ENCODE data around the gene ANAPC15.

The ANAPC15 gene

DNA sequence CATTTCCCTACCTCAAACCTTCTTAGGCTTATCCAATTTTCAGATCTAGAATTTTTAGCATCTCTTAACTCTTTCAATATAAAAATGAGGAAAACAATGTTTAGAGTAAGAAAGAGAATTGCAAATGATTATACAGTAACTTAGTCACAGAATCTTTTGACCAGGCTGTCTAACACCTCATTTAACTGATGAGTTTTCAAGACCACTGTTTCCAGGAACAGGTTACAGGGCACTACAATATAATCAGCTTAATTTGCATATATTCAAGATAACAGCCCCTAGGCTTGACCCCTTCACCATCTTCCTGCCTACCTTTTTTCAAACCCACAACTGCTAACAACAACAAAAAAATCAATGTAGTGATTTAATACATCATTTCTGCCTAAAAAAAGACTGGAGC, 44.8 kb downstream of the ANAPC15 start:
- Histone ChIP-seq H3K27me3 (replicated peaks; ENCODE audit: control insufficient read depth, insufficient read depth, low read length) (no peaks in the 10 kb centered on the region), H3K36me3 (ENCODE audit: control insufficient read depth, insufficient read depth, low read length) (no peaks in the 10 kb centered on the region; the same call in 1 of the 2 replicates)
- TF ChIP-seq, protein P1, sequence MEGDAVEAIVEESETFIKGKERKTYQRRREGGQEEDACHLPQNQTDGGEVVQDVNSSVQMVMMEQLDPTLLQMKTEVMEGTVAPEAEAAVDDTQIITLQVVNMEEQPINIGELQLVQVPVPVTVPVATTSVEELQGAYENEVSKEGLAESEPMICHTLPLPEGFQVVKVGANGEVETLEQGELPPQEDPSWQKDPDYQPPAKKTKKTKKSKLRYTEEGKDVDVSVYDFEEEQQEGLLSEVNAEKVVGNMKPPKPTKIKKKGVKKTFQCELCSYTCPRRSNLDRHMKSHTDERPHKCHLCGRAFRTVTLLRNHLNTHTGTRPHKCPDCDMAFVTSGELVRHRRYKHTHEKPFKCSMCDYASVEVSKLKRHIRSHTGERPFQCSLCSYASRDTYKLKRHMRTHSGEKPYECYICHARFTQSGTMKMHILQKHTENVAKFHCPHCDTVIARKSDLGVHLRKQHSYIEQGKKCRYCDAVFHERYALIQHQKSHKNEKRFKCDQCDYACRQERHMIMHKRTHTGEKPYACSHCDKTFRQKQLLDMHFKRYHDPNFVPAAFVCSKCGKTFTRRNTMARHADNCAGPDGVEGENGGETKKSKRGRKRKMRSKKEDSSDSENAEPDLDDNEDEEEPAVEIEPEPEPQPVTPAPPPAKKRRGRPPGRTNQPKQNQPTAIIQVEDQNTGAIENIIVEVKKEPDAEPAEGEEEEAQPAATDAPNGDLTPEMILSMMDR (IDR thresholded peaks at IDR 0.05; ENCODE audit: insufficient read depth, low read length, poor library complexity, severe bottlenecking) = no peak

DNA sequence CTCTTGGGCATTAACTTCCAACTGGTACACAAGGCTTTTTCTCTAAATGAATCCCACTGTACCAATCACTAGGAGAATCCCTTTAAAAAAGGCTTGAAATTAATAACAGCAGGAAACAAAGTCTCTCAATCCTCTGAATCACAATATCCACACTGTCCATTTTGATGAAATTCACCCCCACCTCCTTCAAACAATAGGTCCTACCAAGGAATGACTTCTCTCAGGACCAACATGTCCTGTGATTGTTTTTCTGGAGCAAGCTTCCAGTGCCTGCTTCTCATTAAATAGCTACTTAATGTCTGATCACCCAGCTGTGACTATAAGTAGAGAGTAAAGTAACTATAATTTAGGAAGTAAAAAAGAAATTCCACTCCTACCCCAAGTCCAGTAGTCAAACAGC, 45.2 kb downstream of the ANAPC15 start:
- DNase-seq (ENCODE audit: extremely low read depth, insufficient read length) = no peak
- Histone ChIP-seq H3K4me3 (replicated peaks; ENCODE audit: low read depth, low read length) (no peak overlapping the region), H3K36me3 (ENCODE audit: control insufficient read depth, insufficient read depth, low read length) (no peaks in the 10 kb centered on the region; the same call in 1 of the 2 replicates), H3K27me3 (replicated peaks; ENCODE audit: control insufficient read depth, insufficient read depth, low read length) (no peaks in the 10 kb centered on the region)
- TF ChIP-seq, protein P1 (IDR thresholded peaks at IDR 0.05; ENCODE audit: insufficient read depth, low read length, poor library complexity, severe bottlenecking) = no peak

More for the DNA sequence above, 44.8 kb downstream of the ANAPC15 start:
- H3K4me3 ChIP-seq (replicated peaks; ENCODE audit: low read depth, low read length) = no peak overlapping the region
- no peak for DNase-seq (ENCODE audit: extremely low read depth, insufficient read length)

DNA sequence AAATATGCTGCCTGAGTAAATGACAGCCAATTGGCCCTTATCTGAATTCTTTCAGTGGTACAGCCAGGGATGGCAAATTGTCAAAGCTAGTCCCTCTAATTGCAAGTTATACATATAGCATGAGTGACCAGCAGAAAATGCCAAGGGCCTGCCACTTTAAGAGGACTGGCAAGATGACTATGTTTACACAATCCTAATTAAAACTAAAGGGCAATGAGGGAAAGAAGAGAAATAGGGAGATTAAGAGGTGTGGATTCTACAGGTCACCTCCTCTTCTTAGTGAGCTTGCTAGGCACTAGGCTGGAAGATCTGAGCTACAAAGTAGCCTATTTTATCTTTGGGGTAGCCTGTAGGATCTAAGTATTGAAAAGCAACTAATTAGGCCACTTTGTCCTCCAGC, 45.6 kb downstream of the ANAPC15 start:
- TF ChIP-seq, protein P1 (IDR thresholded peaks at IDR 0.05; ENCODE audit: insufficient read depth, low read length, poor library complexity, severe bottlenecking) = no peak
- Histone ChIP-seq H3K36me3 (ENCODE audit: control insufficient read depth, insufficient read depth, low read length) (peaks cover under 1% of the 10 kb centered on the region; the same call in 1 of the 2 replicates), H3K27me3 (replicated peaks; ENCODE audit: control insufficient read depth, insufficient read depth, low read length) (no peaks in the 10 kb centered on the region)

DNA sequence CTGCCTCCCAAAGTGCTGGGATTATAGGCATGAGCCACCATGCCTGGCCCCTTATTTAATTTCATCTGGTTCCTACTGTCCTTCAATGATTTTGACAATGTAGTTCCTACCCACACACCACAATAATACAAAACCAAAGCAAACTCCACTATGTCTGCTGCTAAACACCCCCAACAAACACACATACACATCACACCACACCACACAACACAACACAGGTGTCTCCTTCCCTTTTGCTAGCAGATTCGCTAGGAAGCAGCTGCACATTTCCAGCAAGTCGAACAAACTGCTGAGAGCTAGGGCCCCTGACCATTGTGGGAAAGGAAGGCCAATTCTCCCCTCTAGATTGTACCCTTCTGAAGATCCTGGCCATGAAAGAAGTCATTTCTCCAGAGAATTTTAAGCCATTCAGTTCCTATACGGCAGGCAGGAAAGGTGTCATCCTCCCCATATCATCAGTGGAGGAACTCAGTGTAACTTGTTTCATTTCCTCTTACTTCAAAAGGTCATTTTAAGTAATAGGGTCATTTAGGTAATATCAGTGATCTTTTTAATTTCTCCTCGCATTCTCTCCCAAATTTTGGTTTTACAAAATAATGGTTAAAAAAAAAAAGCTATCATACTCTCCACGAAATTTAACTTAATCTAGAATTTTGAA, 50.6 kb downstream of the ANAPC15 start:
- H3K36me3 ChIP-seq (ENCODE audit: control insufficient read depth, insufficient read depth, low read length) = peaks cover 2% of the 10 kb centered on the region; the same call in 1 of the 2 replicates
- TF ChIP-seq, protein P1 (IDR thresholded peaks at IDR 0.05; ENCODE audit: insufficient read depth, low read length, poor library complexity, severe bottlenecking) = no peak

More for the DNA sequence above, 45.6 kb downstream of the ANAPC15 start:
- no peak overlapping the region for H3K4me3 ChIP-seq (replicated peaks; ENCODE audit: low read depth, low read length)
- no peak for DNase-seq (ENCODE audit: extremely low read depth, insufficient read length)

More for the DNA sequence above, 50.6 kb downstream of the ANAPC15 start:
- Histone ChIP-seq H3K27me3 (replicated peaks; ENCODE audit: control insufficient read depth, insufficient read depth, low read length) (no peaks in the 10 kb centered on the region), H3K4me3 (replicated peaks; ENCODE audit: low read depth, low read length) (no peak overlapping the region)
- DNase-seq (ENCODE audit: extremely low read depth, insufficient read length) = no peak
